Fibroblast of villous mesenchyme (primary cell): ENCODE measurements around the gene LDHAL6B. TPM values are rescaled to one million over a fixed set of nuclear protein-coding genes. Genes with fewer than 3 reads are reported as not detected.
A peak's percentile ranks its signal among the peaks of the same experiment; 100 is the strongest.

ENCODE experiments used
- DNase-seq: peaks from one replicate; pipeline ENCODE4 v3.0.0-alpha.2; 2010; ENCODE audit warnings: low read depth
- H3K4me3 ChIP-seq: 2 replicates; pipeline ENCODE4 v1.5.1; 2011; ENCODE audit warnings: low read depth, mild to moderate bottlenecking, low read length
- CTCF ChIP-seq: IDR thresholded peaks from 2 replicates; pipeline ENCODE4 v1.5.1; 2012; ENCODE audit warnings: low read depth, mild to moderate bottlenecking, low read length; ENCODE audit not compliant: insufficient read depth
- total RNA-seq: library from RNA; depleted of rRNA; stranded (reverse); fragments of >200 nt; gene quantifications from 2 replicates; pipeline ENCODE4 v1.2.3, GENCODE V29; 2012

Gene LDHAL6B
- total RNA-seq, 1 donor: not detected

- no peak for DNase-seq
- TF ChIP-seq CTCF: no peak
Observed at GRCh38 chr15:59216911-59217310, 10.3 kb downstream of the LDHAL6B start.

GRCh38 chr15:59217876-59218498, 11.3 kb downstream of the LDHAL6B start:
- no peak overlapping the region for H3K4me3 ChIP-seq
- TF ChIP-seq CTCF: no peak
- no peak for DNase-seq

More at GRCh38 chr15:59216911-59217310, 10.3 kb downstream of the LDHAL6B start:
- no peak overlapping the region for H3K4me3 ChIP-seq

GRCh38 chr15:59218710-59219109, 12.1 kb downstream of the LDHAL6B start:
- no peak overlapping the region for H3K4me3 ChIP-seq
- no peak for DNase-seq
- no peak for TF ChIP-seq CTCF

GRCh38 chr15:59221511-59222505, 15.2 kb downstream of the LDHAL6B start:
- no peak overlapping the region for H3K4me3 ChIP-seq
- no peak for TF ChIP-seq CTCF
- peak; percentile 86 for DNase-seq

- H3K4me3 ChIP-seq: no peak overlapping the region
- TF ChIP-seq CTCF: no peak
- DNase-seq: no peak
Observed at GRCh38 chr15:59222906-59223550, 16.4 kb downstream of the LDHAL6B start.

- DNase-seq: no peak
- no peak for TF ChIP-seq CTCF
- no peak overlapping the region for H3K4me3 ChIP-seq
Observed at GRCh38 chr15:59223736-59224135, 17.1 kb downstream of the LDHAL6B start.
